Measurements from ENCODE around the gene SMC3. TPM values are rescaled to one million over a fixed set of nuclear protein-coding genes. Genes with fewer than 3 reads are reported as not detected.

The SMC3 gene
- total and polyA plus RNA-seq, 2 experiments from 2014 or later = 72.3 to 320 TPM

- no peaks in the 10 kb centered on the region for H3K9me2 ChIP-seq (ENCODE audit: insufficient read depth)
Observed at GRCh38 chr10:110544958-110545537, 22.4 kb upstream of the SMC3 start.

More at GRCh38 chr10:110544958-110545537, 22.4 kb upstream of the SMC3 start:
- DNase-seq (ENCODE audit: low spot score) (no peak), ATAC-seq (no peak)
- no peaks in the 10 kb centered on the region for H4K20me1 ChIP-seq (replicated peaks; ENCODE audit: insufficient read depth)
- no peaks in the 10 kb centered on the region for H3K79me2 ChIP-seq (replicated peaks; ENCODE audit: insufficient read depth)
- Mint-ChIP-seq H3K9me3 (no peaks in the 10 kb centered on the region), H3K36me3 (ENCODE audit: low read depth) (no peaks in the 10 kb centered on the region), H3K4me3 (no peak overlapping the region), H3K27me3 (ENCODE audit: insufficient read depth, low read depth, poor library complexity) (no peaks in the 10 kb centered on the region), H3K27ac (no peak overlapping the region), H3K4me1 (peaks cover 14% of the 10 kb centered on the region)
- H3K27ac ChIP-seq (ENCODE audit: low read depth) = no peak overlapping the region
- no peak overlapping the region for H2AFZ ChIP-seq
- no peak overlapping the region for H3K4me3 ChIP-seq
- H3F3A ChIP-seq (replicated peaks; ENCODE audit: low read depth) = no peaks in the 10 kb centered on the region
- TF ChIP-seq, protein P1, sequence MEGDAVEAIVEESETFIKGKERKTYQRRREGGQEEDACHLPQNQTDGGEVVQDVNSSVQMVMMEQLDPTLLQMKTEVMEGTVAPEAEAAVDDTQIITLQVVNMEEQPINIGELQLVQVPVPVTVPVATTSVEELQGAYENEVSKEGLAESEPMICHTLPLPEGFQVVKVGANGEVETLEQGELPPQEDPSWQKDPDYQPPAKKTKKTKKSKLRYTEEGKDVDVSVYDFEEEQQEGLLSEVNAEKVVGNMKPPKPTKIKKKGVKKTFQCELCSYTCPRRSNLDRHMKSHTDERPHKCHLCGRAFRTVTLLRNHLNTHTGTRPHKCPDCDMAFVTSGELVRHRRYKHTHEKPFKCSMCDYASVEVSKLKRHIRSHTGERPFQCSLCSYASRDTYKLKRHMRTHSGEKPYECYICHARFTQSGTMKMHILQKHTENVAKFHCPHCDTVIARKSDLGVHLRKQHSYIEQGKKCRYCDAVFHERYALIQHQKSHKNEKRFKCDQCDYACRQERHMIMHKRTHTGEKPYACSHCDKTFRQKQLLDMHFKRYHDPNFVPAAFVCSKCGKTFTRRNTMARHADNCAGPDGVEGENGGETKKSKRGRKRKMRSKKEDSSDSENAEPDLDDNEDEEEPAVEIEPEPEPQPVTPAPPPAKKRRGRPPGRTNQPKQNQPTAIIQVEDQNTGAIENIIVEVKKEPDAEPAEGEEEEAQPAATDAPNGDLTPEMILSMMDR (conservative IDR thresholded peaks at IDR 0.05; ENCODE audit: low read depth in 2 of 2) = no peak
- no peak for TF ChIP-seq NANOG (IDR thresholded peaks at IDR 0.05; ENCODE audit: borderline replicate concordance)
- no peak for TF ChIP-seq EZH2phosphoT487 (IDR thresholded peaks at IDR 0.05; ENCODE audit: unreplicated experiment)
- no peak for TF ChIP-seq CREB1 (CRISPR knock-in tag; IDR thresholded peaks at IDR 0.05; ENCODE audit: low read depth)
- TF ChIP-seq, protein P2, sequence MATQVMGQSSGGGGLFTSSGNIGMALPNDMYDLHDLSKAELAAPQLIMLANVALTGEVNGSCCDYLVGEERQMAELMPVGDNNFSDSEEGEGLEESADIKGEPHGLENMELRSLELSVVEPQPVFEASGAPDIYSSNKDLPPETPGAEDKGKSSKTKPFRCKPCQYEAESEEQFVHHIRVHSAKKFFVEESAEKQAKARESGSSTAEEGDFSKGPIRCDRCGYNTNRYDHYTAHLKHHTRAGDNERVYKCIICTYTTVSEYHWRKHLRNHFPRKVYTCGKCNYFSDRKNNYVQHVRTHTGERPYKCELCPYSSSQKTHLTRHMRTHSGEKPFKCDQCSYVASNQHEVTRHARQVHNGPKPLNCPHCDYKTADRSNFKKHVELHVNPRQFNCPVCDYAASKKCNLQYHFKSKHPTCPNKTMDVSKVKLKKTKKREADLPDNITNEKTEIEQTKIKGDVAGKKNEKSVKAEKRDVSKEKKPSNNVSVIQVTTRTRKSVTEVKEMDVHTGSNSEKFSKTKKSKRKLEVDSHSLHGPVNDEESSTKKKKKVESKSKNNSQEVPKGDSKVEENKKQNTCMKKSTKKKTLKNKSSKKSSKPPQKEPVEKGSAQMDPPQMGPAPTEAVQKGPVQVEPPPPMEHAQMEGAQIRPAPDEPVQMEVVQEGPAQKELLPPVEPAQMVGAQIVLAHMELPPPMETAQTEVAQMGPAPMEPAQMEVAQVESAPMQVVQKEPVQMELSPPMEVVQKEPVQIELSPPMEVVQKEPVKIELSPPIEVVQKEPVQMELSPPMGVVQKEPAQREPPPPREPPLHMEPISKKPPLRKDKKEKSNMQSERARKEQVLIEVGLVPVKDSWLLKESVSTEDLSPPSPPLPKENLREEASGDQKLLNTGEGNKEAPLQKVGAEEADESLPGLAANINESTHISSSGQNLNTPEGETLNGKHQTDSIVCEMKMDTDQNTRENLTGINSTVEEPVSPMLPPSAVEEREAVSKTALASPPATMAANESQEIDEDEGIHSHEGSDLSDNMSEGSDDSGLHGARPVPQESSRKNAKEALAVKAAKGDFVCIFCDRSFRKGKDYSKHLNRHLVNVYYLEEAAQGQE (IDR thresholded peaks at IDR 0.05; ENCODE audit: unreplicated experiment) = no peak
- TF ChIP-seq ZNF331 (CRISPR knock-in tag; IDR thresholded peaks at IDR 0.05; ENCODE audit: low read depth) = no peak
- TF ChIP-seq, protein P3, sequence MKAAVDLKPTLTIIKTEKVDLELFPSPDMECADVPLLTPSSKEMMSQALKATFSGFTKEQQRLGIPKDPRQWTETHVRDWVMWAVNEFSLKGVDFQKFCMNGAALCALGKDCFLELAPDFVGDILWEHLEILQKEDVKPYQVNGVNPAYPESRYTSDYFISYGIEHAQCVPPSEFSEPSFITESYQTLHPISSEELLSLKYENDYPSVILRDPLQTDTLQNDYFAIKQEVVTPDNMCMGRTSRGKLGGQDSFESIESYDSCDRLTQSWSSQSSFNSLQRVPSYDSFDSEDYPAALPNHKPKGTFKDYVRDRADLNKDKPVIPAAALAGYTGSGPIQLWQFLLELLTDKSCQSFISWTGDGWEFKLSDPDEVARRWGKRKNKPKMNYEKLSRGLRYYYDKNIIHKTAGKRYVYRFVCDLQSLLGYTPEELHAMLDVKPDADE (IDR thresholded peaks at IDR 0.05) = no peak
- no peaks in the 10 kb centered on the region; the same call in 1 of the 2 replicates for H3K4me1 ChIP-seq (ENCODE audit: insufficient read depth)
- no peaks in the 10 kb centered on the region for H3K36me3 ChIP-seq (ENCODE audit: insufficient read depth)
- no peak overlapping the region for H3K4me2 ChIP-seq
- no peaks in the 10 kb centered on the region for H3K27me3 ChIP-seq (ENCODE audit: insufficient read depth)

Data from GM23338 (cell line).